Thyroid gland (tissue), 4 donors: Measurements from ENCODE around the gene IQGAP1.

ENCODE experiments used
- POLR2A ChIP-seq, 2 donors: fragments of 450-650 bp; IDR thresholded peaks; one replicate each; pipeline ENCODE4 v1.6.1; 2017; ENCODE audit warnings: antibody characterized with exemption in 2 of 2, mild to moderate bottlenecking in 2 of 2, moderate library complexity in 1 of 2
- TF ChIP-seq, protein P1 (sequence below), 6 experiments: fragments of 200-600 bp in 3 of 6; fragments of 450-650 bp in 3 of 6; sonication (generic) in 3 of 6; IDR thresholded peaks; one replicate each; pipeline ENCODE4 v1.5.1; 2016 to 2019; ENCODE audit warnings: antibody characterized with exemption in 6 of 6, mild to moderate bottlenecking in 2 of 6, inconsistent platforms in 1 of 6, moderate library complexity in 1 of 6

DNA sequence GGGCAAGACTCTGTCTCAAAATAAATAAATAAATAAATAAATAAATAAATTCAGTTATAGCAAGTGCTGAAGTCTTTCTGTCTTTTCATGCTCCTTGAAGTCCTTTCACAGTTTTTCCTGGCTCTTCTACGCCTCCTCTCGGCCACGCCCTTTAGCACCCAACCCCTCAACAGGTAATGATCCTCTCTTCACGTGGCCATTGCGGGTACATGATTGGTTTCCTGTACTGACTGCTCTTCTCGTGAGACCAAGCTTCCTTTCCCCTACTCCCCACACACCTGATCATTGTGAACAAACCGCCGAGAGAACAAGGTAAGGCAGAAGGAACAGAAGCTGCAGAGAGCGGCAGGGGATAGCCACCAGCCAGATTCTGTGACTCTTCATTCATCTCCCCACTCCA lies 38.2 kb upstream of the IQGAP1 start:
- TF ChIP-seq, protein P1, sequence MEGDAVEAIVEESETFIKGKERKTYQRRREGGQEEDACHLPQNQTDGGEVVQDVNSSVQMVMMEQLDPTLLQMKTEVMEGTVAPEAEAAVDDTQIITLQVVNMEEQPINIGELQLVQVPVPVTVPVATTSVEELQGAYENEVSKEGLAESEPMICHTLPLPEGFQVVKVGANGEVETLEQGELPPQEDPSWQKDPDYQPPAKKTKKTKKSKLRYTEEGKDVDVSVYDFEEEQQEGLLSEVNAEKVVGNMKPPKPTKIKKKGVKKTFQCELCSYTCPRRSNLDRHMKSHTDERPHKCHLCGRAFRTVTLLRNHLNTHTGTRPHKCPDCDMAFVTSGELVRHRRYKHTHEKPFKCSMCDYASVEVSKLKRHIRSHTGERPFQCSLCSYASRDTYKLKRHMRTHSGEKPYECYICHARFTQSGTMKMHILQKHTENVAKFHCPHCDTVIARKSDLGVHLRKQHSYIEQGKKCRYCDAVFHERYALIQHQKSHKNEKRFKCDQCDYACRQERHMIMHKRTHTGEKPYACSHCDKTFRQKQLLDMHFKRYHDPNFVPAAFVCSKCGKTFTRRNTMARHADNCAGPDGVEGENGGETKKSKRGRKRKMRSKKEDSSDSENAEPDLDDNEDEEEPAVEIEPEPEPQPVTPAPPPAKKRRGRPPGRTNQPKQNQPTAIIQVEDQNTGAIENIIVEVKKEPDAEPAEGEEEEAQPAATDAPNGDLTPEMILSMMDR (IDR thresholded peaks at IDR 0.05) = no peak
- no peak for TF ChIP-seq POLR2A (IDR thresholded peaks at IDR 0.05)
